ENCODE data around the gene CENPH.

- TF ChIP-seq CTCF (IDR thresholded peaks at IDR 0.05) (no peak), POLR2A (IDR thresholded peaks at IDR 0.05) (no peak)
These were observed 18.9 kb upstream of the CENPH start for GRCh38 chr5:69170495-69170894.
